Measurements from ENCODE around the gene TEAD3.
"Not testable (repeated sequence)": the region's sequence is repeated elsewhere in the genome, so short reads cannot be mapped to it uniquely, and the experiment has no call there.

TEAD3 gene

DNA sequence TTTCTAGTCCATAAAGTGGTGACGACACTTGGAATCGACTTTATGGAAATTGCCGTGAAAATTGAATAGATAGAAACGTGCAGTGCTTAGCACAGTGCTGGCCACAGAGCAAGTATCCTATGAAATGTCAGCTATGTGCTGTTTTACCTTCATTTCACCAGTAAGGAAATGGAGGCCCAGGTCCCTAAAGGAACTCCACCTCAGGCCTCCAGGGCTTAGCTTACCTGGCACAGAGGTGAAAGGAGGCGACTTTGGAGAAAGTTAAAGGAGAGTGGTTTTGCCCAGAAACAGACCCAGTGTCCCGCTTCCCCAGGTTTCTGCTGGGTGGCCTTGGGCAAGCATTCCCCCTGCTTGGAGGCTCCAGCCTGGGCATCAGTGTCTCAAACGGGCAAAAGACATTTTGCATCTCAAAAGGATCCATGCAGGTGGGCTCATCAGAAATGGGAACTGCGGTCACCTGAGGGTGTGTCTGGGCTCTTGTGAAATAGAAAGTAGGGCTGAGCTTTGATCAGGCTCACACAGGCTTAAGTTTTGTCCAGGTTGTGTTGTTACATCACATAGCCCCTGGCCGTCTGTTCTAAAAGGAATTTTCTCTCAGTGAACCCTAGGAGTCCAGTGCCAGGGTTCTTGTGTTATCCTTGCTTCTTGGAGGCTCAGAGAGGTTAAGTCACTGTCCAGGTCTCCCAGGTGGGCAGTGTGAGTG lies 22.6 kb upstream of the TEAD3 start:
- Histone ChIP-seq H3K4me1 (ENCODE audit: insufficient read depth, poor library complexity, severe bottlenecking) (peaks cover 3% of the 10 kb centered on the region), H3K36me3 (ENCODE audit: low read depth) (no peaks in the 10 kb centered on the region), H3K4me3 (ENCODE audit: severe bottlenecking) (no peak overlapping the region), H3K9me3 (ENCODE audit: severe bottlenecking) (no peaks in the 10 kb centered on the region), H3K27me3 (ENCODE audit: insufficient read depth, poor library complexity, severe bottlenecking) (no peaks in the 10 kb centered on the region), H3K27ac (ENCODE audit: poor library complexity, severe bottlenecking) (no peak overlapping the region)
- no peak for DNase-seq (ENCODE audit: low spot score)
- TF ChIP-seq, protein P1, sequence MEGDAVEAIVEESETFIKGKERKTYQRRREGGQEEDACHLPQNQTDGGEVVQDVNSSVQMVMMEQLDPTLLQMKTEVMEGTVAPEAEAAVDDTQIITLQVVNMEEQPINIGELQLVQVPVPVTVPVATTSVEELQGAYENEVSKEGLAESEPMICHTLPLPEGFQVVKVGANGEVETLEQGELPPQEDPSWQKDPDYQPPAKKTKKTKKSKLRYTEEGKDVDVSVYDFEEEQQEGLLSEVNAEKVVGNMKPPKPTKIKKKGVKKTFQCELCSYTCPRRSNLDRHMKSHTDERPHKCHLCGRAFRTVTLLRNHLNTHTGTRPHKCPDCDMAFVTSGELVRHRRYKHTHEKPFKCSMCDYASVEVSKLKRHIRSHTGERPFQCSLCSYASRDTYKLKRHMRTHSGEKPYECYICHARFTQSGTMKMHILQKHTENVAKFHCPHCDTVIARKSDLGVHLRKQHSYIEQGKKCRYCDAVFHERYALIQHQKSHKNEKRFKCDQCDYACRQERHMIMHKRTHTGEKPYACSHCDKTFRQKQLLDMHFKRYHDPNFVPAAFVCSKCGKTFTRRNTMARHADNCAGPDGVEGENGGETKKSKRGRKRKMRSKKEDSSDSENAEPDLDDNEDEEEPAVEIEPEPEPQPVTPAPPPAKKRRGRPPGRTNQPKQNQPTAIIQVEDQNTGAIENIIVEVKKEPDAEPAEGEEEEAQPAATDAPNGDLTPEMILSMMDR (IDR thresholded peaks at IDR 0.05; ENCODE audit: poor library complexity, severe bottlenecking), result no peak
- peak; percentile 31; the same call in 2 of the 3 replicates for ATAC-seq (ENCODE audit: low read depth)

DNA sequence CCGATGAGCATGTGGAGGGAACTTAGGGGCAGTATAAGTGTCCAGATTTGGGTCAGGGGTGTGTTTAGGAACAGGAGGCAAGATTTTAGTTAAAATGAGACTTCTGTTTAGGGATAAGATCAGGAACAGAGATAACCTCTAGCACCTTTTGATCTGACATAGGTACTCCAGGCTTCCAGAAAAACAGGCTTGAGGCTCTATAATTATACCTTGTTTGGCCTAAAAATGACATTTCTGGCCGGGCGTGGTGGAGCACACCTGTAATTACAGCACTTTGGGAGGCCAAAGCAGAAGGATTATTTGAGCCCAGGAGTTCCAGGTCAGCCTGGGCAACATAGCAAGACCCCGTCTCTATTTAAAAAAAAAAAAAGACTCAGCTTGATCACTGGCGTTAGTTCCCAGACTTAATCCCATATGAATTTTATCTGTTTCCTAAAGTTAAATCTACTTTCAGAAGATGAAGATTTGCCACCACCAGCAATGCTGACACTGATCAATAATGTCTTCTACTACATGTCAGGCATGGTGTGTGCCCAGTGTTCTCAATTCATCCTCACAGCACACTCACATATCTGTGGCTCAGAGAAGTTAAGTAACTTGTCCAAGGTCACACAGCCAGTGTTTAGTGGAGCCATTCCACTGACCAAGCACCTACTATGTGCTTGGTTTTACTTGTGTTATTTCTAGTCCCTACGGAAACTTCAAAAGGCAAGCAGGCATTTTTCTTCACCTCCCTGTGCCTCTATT lies 21.9 kb upstream of the TEAD3 start:
- H3K27me3 ChIP-seq (ENCODE audit: insufficient read depth, poor library complexity, severe bottlenecking), result no peaks in the 10 kb centered on the region
- H3K9me3 ChIP-seq (ENCODE audit: severe bottlenecking), result no peaks in the 10 kb centered on the region
- no peak overlapping the region for H3K27ac ChIP-seq (ENCODE audit: poor library complexity, severe bottlenecking)
- DNase-seq (ENCODE audit: low spot score) (no peak), ATAC-seq (ENCODE audit: low read depth) (no peak)
- no peaks in the 10 kb centered on the region for H3K36me3 ChIP-seq (ENCODE audit: low read depth)
- no peak overlapping the region for H3K4me3 ChIP-seq (ENCODE audit: severe bottlenecking)
- TF ChIP-seq, protein P1 (IDR thresholded peaks at IDR 0.05; ENCODE audit: poor library complexity, severe bottlenecking), result no peak
- peaks cover 3% of the 10 kb centered on the region for H3K4me1 ChIP-seq (ENCODE audit: insufficient read depth, poor library complexity, severe bottlenecking)

DNA sequence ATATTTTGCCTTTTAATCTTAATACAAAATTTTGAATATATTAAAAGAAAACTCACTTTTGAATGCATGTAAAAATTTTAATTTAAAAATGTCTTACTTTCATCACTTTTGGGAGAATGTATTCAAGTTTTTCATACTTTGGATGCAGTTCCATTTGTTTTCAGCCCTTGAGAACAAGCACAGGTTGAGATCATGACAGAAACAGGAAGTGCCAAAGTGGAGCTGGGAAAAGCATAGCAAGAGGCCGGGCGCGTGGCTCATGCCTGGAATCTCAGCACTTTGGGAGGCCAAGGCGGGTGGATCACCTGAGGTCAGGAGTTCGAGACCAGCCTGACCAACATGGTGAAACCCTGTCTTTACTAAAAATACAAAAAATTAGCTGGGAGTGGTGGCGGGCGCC lies 21.1 kb upstream of the TEAD3 start:
- not testable (repeated sequence) for H3K36me3 ChIP-seq (ENCODE audit: low read depth); ATAC-seq (ENCODE audit: low read depth); H3K27me3 ChIP-seq (ENCODE audit: insufficient read depth, poor library complexity, severe bottlenecking); H3K9me3 ChIP-seq (ENCODE audit: severe bottlenecking); H3K27ac ChIP-seq (ENCODE audit: poor library complexity, severe bottlenecking); DNase-seq (ENCODE audit: low spot score); H3K4me1 ChIP-seq (ENCODE audit: insufficient read depth, poor library complexity, severe bottlenecking); H3K4me3 ChIP-seq (ENCODE audit: severe bottlenecking)

DNA sequence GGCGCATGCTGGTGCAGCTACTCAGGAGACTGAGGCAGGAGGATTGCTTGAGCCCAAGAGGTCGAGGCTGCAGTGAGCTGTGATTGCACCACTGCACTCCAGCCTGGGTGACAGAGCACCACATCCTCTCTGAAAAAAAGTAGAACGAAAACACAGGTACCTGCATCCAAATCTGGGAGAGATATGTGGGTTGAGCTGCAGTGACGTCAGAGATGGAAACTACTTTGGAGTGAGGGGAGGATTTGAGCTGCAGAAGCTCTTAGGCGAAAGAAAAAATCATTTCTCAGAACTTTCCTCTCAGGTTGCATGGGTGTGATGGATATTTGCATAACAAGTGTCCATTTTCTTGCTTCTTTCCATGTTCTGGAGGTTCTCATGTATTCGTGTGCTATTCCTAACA lies 19.8 kb upstream of the TEAD3 start:
- no peak overlapping the region for H3K27ac ChIP-seq (ENCODE audit: poor library complexity, severe bottlenecking)
- H3K27me3 ChIP-seq (ENCODE audit: insufficient read depth, poor library complexity, severe bottlenecking), result no peaks in the 10 kb centered on the region
- H3K4me1 ChIP-seq (ENCODE audit: insufficient read depth, poor library complexity, severe bottlenecking), result peaks cover 3% of the 10 kb centered on the region
- no peak for DNase-seq (ENCODE audit: low spot score)
- H3K4me3 ChIP-seq (ENCODE audit: severe bottlenecking), result no peak overlapping the region
- H3K36me3 ChIP-seq (ENCODE audit: low read depth), result no peaks in the 10 kb centered on the region
- ATAC-seq (ENCODE audit: low read depth), result no peak
- TF ChIP-seq, protein P1 (IDR thresholded peaks at IDR 0.05; ENCODE audit: poor library complexity, severe bottlenecking), result no peak
- no peaks in the 10 kb centered on the region for H3K9me3 ChIP-seq (ENCODE audit: severe bottlenecking)

DNA sequence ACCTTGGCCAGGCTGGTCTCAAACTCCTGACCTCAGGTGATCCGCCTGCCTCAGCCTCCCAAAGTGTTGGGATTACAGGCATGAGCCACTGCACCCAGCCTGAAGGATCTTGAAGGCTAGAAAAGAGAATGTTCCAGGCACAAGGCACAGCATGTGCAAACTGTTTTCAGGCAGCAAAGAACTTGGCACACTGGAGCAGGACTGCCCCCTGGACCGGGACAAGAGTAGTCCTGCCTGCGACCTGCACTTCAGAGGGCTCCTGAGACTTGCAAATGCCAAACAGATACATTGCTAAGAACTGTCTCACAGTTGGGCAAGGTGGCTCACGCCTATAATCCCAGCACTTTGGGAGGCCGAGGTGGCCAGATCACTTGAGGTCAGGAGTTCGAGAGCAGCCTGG lies 19.1 kb upstream of the TEAD3 start:
- H3K27ac ChIP-seq (ENCODE audit: poor library complexity, severe bottlenecking); H3K4me3 ChIP-seq (ENCODE audit: severe bottlenecking); H3K9me3 ChIP-seq (ENCODE audit: severe bottlenecking); H3K27me3 ChIP-seq (ENCODE audit: insufficient read depth, poor library complexity, severe bottlenecking); H3K36me3 ChIP-seq (ENCODE audit: low read depth); DNase-seq (ENCODE audit: low spot score); H3K4me1 ChIP-seq (ENCODE audit: insufficient read depth, poor library complexity, severe bottlenecking): not testable (repeated sequence)
- ATAC-seq (ENCODE audit: low read depth), result peak; percentile 21; the same call in 1 of the 3 replicates
